GM18508 (cell line): Measurements from ENCODE around the gene EPS15.
"Not testable (repeated sequence)": the region's sequence is repeated elsewhere in the genome, so short reads cannot be mapped to it uniquely, and the experiment has no call there.

Source experiments
- ATAC-seq: cut with Tn5 transposase; IDR thresholded peaks from one replicate; pipeline ENCODE4 v1.9.1; 2021; ENCODE audit warnings: moderate number of reproducible peaks; ENCODE audit not compliant: insufficient read depth, unreplicated experiment

EPS15 gene

DNA sequence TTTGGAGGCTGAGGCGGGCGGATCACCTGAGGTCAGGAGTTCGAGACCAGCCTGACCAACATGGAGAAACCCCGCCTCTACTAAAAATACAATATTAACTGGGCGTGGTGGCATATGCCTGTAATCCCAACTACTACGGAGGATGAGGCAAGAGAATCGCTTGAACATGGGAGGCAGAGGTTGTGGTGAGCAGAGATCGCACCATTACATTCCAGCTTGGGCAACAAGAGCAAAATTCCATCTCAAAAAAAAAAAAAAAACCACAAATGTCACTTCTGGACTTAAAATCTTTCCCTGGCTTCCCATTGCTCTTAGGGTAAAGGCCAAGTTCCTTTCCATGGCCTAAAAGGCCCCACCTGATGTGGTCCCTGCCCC is 194.1 kb downstream of the EPS15 start:
- not testable (repeated sequence) for ATAC-seq

DNA sequence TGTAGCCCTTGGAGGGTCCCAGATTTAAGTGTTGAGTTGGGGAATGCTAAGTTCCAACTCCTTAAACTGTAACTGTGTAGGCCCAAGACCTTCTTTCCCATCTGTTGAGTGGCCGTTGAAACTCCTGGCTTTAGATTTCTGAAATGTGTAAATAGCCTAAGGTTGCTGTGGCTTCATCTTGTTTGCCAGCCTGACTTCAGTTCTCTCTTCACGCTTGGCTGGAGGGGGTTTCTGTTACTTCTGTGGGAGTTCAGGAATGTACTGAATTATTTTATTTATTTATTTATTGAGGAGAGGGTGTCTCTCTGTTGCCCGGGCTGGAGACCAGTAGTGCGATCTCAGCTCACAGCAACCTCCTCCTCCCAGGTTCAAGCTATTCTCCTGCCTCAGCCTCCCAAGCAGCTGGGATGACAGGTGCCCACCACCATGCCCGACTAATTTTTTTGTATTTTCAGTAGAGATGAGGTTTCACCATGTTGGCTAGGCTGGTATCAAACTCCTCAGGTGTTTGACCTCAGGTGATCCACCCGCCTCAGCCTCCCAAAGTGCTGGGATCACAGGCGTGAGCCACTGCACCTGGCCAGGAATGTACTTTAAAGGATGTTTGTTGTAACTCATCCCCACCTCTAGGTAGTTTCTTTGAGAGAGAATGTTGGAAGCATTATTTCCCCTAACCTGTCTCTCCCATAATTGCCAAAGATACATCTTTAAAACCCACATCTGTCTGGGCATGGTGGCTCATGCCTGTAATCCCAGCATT is 194.6 kb downstream of the EPS15 start:
- ATAC-seq = no peak

DNA sequence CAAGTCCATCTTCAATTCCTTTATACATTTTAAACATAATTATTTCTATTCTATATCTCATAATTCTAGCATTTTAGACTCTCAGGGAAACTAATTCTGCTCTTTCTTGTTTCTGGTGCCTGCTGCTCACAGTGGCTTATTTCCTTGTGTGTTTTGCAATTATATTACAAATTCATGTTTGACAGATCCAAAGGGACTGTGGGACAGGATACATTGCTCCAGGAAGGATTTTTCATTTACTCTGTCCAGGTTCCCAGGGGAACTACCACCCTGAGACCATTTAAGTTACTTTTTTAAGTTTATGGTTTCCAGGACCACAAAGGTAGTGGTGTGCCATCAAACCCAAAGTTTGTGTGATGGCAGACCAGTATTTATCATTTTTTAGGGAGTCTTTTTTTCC is 195.3 kb downstream of the EPS15 start:
- no peak for ATAC-seq

DNA sequence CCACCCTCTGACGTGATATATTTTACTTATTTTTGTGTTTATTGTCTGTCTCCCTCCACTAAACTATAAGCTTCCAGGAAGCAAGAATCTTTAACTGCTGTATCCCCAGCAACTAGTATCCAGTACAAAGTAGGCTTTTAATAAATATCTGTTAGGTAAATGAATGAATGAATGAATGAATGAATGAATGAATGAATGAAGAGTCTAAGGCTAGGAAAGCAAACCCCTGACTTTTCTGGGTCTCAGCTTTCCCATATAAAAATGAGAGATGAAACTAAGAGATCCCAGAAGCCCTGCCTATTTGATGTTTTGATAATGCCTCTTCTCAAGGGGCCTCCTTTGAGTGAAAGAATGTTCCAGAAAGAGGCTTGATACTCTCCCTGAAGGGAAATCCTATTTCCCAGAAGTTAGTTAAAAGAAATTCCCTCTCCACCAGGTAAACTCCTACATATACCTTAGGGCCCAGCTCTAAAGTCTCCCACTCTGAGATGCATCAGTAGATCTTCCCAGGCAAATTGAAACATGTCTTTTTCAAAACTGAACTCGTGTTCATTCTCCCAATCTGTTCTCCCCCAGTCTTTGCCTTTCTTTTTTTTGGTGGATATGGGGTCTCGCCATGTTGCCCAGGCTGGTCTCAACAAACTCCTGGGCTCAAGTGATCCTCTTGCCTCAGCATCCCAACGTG is 196.5 kb downstream of the EPS15 start:
- ATAC-seq = no peak

DNA sequence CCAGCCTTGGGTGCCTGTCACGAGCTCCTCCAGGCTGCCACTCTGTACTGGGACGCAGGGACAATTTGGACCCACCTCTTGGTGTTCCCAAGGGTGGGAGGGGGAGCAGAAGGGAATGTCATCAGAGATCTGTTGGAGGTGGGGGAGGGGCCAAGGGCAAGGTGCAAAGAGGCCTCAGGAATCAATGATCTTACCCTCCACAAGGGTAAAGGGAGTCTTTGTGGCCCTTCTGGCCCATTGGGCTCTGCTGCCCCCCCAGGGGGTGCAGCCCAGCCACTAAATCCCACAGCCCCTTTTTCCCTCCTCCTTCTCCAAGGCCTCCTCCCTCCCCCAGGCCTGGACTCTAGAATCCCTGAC is 197.2 kb downstream of the EPS15 start:
- no peak for ATAC-seq

DNA sequence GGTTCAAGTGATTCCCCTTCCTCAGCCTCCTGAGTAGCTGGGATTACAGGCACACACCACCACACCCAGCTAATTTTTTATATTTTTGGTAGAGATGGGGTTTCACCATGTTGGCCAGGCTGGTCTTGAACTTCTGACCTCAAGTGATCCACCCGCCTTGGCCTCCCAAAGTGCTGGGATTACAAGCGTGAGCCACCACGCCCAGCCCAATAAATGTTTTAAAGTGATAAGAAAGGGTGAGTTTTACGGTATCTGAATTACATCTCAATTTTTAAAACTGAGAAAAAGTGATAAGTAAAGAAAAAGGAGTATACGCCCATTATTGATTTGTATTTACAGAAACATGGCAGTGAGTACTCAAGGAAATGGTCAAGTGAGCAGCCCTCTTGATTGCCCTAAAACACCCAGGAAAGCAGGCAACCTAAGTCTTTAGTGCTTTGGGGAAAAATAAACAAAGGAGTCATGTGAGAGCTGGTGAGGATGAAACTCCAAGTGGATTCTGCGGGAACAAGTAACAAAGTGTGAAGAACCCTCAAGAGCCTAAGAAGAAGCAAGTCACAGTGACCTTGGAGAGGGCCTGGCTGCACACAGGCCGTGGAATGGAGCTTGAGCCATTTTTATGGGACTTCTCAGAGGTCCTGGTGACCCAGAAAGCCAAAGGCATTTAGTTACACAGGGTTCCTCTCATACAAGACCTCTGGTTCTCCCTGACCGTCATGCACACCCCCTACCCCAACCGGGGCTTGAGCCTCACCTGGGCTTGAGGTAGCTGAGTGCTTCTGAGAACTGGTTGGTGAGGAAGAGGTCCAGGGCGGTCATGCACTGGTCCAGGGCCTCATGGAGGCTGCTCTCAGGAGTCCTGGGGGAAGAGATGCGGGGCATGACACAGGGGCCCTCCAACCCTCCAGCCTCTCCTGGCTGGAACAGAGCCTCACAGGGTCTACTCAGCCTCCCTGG is 197.8 kb downstream of the EPS15 start:
- ATAC-seq = no peak

DNA sequence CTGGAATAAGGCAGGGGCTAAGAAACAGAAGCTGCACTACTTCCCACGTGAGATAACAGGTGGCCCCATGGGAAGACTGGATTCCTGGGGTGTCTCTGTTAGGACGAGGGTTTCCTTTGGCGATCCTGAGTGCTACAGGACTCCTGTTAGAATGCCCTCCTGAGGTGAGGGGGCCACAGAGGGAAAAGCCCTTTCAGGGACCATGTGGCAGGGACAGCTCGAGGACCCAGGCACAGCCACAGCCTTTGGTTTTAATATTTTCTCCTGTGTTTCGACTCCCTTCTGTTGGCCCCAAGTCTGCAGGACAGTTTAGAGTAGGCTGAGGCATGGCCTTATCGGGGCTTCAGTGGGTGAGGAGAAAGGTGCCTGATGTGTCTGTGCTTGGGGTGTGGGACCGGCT is 201.3 kb downstream of the EPS15 start:
- no peak for ATAC-seq

DNA sequence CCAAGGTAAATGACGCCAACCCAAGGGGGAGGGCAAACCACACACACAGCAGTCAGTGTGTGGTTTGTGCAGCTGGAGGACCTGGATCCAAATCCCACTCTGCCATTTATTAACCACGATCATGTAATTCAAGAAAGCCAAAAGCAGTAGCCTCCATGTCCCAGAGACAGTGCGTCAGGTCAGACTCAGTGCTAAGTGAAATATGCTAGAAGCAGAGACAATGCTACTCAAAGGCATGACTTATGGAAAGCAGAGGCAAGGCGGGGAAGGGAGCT is 202.3 kb downstream of the EPS15 start:
- no peak for ATAC-seq

DNA sequence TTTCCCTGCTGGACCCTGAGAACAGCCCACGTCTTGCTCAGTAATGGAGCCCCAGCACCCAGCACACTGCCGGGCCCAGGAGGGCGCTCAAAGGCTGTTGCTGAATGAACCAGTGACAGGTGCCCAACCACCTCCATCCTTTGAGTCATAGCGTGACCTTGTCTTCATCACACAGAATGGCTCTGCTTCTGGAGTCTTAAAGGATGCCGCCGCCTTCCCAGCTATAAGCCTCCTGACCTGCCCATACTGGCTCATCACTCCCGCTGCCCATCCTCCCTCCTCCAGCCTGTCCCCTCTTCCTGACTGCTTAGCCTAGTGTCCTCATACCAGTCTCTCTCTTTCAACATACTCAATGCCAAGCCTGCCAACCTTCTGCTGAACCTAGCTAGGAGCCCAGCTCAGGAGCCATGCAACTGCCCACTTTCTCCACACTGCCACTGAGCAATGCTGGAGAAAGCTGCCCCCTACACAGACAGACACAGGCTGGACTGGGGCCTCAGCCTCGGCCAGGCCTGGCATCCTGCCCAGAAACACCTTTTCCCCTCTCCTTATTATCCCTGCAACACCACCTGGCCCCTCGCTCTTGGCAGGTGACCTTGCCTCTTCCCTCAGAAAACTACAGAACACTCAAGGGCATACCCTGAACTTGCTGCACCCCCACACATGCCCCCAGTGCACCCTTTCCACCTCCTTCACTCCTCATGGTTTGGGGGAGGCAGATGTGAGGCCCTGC is 202.8 kb downstream of the EPS15 start:
- no peak for ATAC-seq

DNA sequence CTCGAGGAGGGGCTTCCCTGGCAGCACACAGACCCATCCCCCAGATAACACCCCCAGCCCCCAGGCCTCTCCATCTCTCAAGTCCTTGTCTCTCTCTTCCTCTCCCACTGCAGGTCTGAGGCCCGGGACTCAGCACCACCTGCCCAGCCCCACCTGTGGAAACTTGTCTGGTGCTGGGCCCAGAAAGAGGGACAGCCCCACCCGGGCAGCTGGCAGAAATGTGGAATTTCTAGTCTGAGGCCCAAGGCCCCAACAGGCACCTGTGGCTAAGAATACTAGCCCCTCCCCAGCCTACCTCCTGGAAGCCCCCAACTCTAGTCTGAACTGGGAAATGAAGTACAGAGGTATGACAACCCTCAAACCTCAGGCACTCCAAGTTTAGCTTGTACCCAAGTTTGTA is 204.1 kb downstream of the EPS15 start:
- ATAC-seq = no peak

DNA sequence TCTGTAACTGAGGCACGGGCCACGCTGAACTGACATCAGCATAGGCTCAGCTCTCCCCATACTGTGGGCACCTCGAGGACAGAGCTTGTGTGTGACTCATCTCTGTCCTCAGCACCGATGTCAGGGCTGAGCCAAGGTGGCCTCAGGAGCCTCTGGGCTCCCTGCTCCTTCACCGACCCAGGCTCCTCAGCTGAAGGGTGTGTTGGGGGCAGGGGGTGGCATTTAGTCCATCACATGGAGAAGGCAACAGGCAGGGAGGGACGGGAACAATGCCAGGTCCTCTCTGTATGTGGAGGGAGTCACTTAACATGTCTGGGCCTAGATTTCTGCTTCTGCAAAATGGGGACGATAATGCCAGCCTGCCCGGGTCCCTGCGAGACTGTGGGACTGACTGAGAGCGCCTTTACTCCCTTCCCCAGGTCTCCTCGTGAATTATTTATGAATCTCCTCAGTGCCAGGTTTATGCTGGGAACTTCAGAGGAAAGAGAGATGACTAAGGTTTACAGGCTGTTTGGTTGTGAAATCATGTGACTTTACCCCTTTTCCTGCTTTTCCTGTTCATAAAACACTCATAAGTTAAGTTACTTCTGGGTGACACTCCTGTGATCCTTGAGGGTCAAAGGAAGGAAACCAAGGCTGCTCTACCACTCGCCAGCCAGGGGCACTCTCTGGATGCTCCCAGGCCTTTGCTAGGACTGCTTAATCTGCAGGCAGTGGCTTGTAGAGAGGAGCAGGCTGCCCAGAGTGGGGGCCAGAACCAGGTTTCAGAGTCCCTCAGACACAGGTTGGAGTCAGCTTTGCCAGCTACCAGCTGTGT is 204.9 kb downstream of the EPS15 start:
- ATAC-seq = no peak

DNA sequence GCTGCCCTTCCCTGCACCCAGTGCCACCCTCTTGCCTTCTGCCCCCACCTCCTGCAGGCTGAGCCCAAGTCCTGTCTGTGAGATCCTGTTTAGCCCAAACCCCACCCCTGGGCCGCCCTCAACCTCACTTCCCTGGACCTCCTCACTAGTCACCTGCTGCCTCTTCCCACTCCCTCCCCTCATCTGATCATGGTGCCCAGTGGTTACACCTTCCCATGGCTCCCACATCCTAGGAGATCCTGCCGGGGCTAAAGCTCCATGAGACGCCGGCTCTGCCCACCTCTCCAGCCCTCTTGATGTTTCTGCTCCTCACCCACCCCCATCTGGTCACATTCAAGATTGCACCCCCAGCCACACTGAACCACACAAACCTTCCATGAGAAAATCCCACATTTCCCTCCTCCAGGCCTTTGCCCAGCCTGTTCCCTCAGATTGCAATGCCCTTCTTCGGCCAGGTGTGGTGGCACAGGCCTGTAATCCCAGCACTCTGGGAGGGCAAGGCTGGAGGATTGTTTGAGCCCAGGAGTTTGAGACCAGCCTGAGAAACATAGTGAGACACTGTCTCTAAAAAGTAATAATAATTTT is 205.7 kb downstream of the EPS15 start:
- no peak for ATAC-seq

DNA sequence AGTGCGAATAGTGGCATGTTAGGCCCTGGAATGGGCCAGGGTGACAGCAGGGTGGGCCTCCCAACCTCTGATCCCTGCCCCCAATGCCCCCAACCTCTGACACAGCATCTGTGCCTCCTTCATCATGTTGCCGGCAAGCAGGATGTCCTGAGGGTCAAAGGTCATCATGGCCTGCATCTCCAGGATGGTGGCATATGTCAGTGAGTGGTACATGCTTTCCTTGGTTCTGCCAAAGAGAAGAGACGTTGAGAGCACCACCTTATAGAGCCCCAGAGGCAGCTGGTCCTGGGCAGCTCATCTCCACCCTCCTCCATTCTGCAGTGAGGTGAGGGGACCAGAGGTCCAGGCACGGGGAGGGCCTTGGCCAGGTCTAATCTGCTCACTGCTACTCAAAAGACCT is 206.3 kb downstream of the EPS15 start:
- ATAC-seq = no peak

DNA sequence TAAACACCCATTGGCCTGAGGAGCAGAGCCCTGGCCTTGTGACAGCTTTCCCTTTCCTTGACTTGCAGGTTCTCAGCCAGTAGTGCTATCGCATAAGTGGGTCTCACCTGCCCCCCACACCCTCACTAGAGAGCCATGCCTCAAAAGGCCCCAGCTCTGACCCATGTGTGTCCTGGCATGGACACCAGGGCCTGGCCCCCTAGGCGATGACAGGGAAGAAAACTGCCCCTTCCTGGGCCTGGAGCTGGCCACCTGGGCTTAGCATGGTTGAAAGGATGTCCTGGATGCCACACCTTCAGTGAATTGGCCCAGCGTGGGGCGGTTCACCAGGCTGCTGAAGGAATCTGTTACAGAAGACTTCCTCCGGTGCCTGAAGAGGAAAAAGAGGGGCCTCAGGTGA is 207.2 kb downstream of the EPS15 start:
- no peak for ATAC-seq

DNA sequence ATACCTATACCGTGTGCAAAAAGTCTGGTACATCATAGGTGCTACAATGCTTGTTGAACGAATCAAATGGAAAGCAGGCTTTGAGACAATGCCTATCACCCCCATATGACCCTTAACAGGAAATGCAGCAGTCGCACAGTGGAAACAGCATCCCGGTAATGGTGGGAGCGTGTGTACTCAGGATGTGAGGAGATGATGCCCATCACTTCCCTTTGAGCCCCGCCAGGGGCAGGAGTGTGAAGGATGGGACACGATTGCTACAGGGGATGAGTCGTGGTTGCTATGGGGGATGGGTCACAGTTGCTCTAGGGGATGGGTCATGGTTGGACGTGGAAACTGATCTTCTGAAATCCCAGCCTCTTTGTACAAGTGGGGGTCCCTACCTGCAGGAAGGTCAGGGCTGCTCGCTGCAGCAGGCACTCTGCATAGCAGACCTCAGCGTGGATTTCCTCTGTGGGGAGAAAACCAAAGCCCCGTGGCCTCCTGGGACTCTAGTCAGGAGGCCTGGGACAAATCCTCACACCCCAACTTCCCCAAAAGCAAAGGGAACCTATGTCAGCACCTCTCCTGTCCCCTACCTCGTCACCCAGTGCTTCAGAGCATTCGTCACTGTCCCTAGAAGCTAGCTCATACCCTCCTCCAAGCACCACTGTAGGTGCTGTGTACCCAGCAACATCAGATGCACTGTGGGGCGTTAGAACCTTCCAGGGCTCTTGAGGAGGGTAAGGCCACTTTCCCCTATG is 208.0 kb downstream of the EPS15 start:
- ATAC-seq = no peak

DNA sequence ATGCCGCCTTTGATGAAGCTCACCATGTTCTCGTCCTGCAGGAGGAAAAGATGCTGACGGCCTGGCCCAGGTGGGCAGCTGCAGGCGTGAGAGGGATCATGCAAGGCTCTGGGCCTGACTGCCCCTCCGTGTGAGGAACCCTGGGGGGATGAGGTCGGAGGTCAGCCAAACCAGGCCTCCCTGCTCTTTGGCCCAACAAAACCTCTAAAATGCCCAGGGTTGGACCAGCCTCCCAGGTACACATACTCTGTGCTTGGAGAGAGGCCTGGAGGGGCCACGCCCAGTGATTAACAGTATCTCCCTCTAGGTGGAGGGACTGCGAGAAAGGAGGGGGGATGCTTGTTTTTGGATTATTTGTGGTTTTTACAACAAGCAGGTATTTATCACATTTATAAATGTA is 209.8 kb downstream of the EPS15 start:
- ATAC-seq = no peak

DNA sequence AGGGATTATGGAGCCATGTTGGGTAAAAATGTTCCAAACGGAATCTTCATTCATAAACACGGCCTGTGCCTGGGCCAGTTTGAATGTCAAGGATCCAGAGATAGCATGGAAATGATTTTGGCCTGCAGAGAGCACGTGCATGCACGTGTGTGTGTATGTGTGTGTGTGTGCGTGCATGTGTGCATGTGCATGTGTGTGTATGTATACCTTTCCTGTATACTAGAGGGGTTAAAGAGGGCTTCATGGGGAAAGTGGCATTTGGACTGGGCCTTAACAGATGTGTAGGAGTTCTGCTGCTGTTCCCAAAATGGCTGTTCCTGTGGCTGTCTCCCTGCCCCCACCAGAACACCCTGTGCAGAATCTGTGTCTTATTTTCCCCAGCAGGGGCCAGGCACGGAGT is 210.4 kb downstream of the EPS15 start:
- no peak for ATAC-seq

DNA sequence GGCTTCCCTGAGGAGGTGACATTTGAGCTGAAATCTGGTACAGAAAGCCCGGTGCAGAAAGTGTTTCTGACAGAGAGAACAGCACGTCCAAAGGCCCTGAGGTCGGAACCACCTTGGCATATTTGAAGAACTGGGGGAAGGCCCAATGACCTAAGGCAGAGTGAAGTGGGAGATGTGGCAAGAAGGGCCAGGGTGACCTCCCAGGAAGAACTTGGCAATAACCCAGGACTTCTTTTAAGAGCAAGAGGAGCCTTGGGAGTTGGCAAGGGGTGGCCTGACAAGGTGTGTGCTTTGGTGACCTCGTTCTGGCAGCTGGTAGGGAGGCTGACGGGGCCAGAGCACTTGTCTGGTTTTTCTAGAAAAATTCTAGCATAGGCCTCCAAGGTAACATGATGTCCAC is 212.1 kb downstream of the EPS15 start:
- ATAC-seq = no peak

DNA sequence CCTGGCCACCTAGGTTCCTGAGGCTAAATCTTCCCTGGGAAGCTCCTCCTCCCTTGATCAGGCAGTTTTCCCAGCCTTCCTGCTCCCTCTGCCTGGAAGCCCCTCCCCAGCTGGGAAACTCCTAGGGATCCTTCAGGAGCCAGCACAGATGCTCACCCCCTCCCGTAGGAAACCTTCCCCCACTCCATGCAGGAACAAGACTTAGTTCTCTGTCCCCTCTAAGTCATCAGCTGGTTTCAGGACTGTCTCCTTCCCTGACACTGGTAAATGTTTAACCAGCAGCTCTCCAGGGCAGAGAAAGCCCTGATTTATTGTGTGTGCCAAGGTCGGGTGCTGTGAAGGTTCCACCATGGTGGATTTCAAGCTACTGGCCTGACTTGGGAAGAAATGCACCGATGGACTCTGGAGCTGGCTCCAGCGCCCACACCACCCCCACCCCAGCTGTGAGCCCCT is 213.7 kb downstream of the EPS15 start:
- no peak for ATAC-seq
